Gastroesophageal sphincter (tissue), 4 donors: Measurements from ENCODE around the gene SYNC. TPM values are rescaled to one million over a fixed set of nuclear protein-coding genes. Genes with fewer than 3 reads are reported as not detected.
A peak's percentile ranks its signal among the peaks of the same experiment; 100 is the strongest.
"Not testable (repeated sequence)": the region's sequence is repeated elsewhere in the genome, so short reads cannot be mapped to it uniquely, and the experiment has no call there.

Experiments
- ATAC-seq: fragments of 150-250 bp; one replicate; pipeline ENCODE4 v1.9.1; 2016; ENCODE audit warnings: mild to moderate bottlenecking, moderate library complexity
- H3K27ac ChIP-seq, 4 donors: fragments of 200-600 bp; sonication (generic) in 3 of 4; 1 replicate in 3 of 4; 2 replicates in 1 of 4; pipeline ENCODE4 v1.5.1; 2016 to 2019
- H3K27me3 ChIP-seq: fragments of 200-600 bp; sonication (generic); one replicate; pipeline ENCODE4 v1.5.1; 2019
- H3K36me3 ChIP-seq, 2 donors: fragments of 200-600 bp; sonication (generic); one replicate each; pipeline ENCODE4 v1.5.1; 2019; ENCODE audit warnings: control low read depth in 1 of 2
- H3K4me1 ChIP-seq, 3 donors: fragments of 200-600 bp; sonication (generic); 1 replicate in 2 of 3; 2 replicates in 1 of 3; pipeline ENCODE4 v1.5.1; 2016 to 2019; ENCODE audit warnings: control low read depth in 2 of 3
- H3K4me3 ChIP-seq, 2 donors: fragments of 200-600 bp; sonication (generic); one replicate each; pipeline ENCODE4 v1.5.1; 2019; ENCODE audit warnings: mild to moderate bottlenecking in 1 of 2, moderate library complexity in 1 of 2
- H3K9me3 ChIP-seq, 3 donors: fragments of 200-600 bp; sonication (generic); one replicate each; pipeline ENCODE4 v1.5.1; 2017 to 2019; ENCODE audit warnings: control low read depth in 2 of 3
- CTCF ChIP-seq, 4 experiments: fragments of 200-600 bp in 2 of 4; fragments of 450-650 bp in 2 of 4; sonication (generic) in 1 of 4; IDR thresholded peaks; one replicate each; pipeline ENCODE4 v1.5.1; 2017 to 2019; ENCODE audit warnings: antibody characterized with exemption in 4 of 4, mild to moderate bottlenecking in 2 of 4, moderate library complexity in 2 of 4
- EP300 ChIP-seq: sonication (generic); formaldehyde crosslinking; IDR thresholded peaks from one replicate; pipeline ENCODE4 v1.6.1; 2017; ENCODE audit warnings: antibody characterized with exemption, mild to moderate bottlenecking
- POLR2A ChIP-seq, 2 donors: fragments of 450-650 bp; IDR thresholded peaks; one replicate each; pipeline ENCODE4 v1.6.1; 2017; ENCODE audit warnings: antibody characterized with exemption in 2 of 2, mild to moderate bottlenecking in 2 of 2, moderate library complexity in 1 of 2
- POLR2AphosphoS5 ChIP-seq: sonication (generic); formaldehyde crosslinking; IDR thresholded peaks from one replicate; pipeline ENCODE4 v1.6.1; 2017; ENCODE audit warnings: antibody characterized with exemption
- WGBS, 2 donors: methylation state at CpG; one replicate each; pipeline ENCODE4 v1.1.5; 2018; ENCODE audit warnings: low coverage in 1 of 2; 5-methylcytosine and 5-hydroxymethylcytosine counted together
- total RNA-seq, 4 donors: library from RNA; depleted of rRNA; stranded (reverse); fragments of >200 nt; gene quantifications; one replicate each; pipeline ENCODE4 v1.1.0, GENCODE V29; 2016

SYNC gene
- total RNA-seq, 4 donors from 2014 or later: 132 to 265 (median 167) TPM

- TF ChIP-seq EP300 (no peak), POLR2A (IDR thresholded peaks at IDR 0.05) (no peak), POLR2AphosphoS5 (no peak)
- H3K27me3 ChIP-seq: no peaks in the 10 kb centered on the region
- H3K27ac ChIP-seq: peak overlapping the region in 1 of 4 donors; percentile 0
- WGBS, 2 donors: 19 to 27% methylated on average over 2 to 3 of the region's 3 CpGs
- ATAC-seq: no peak
- no peaks in the 10 kb centered on the region for H3K9me3 ChIP-seq
- peaks cover 5 to 89% of the 10 kb centered on the region in 2 donors for H3K36me3 ChIP-seq
- H3K4me1 ChIP-seq: peaks cover 0 to 28% (median 12%) of the 10 kb centered on the region in 3 donors
- H3K4me3 ChIP-seq: no peak overlapping the region
Measured at GRCh38 chr1:32676945-32677344, 25.6 kb downstream of the SYNC start.

GRCh38 chr1:32668716-32669115, 33.9 kb downstream of the SYNC start:
- not testable (repeated sequence) for H3K4me3 ChIP-seq, H3K27ac ChIP-seq, H3K9me3 ChIP-seq, H3K27me3 ChIP-seq, ATAC-seq
- WGBS, 2 donors: 92 to 100% methylated on average over 2 to 3 of the region's 5 CpGs
- H3K36me3 ChIP-seq: peaks cover 5 to 98% of the 10 kb centered on the region in 2 donors
- peaks cover 0 to 23% (median 0%) of the 10 kb centered on the region in 3 donors for H3K4me1 ChIP-seq

- no peak overlapping the region for H3K4me3 ChIP-seq
- H3K4me1 ChIP-seq: peaks cover 0 to 23% (median 0%) of the 10 kb centered on the region in 3 donors
- no peak for ATAC-seq
- 69 to 87% methylated on average over 7 to 12 of the region's 12 CpGs for WGBS, 2 donors
- TF ChIP-seq POLR2AphosphoS5 (peak; percentile 4), POLR2A (IDR thresholded peaks at IDR 0.05) (no peak), CTCF (IDR thresholded peaks at IDR 0.05) (no peak)
- no peaks in the 10 kb centered on the region for H3K27me3 ChIP-seq
- H3K36me3 ChIP-seq: peaks cover 0 to 98% of the 10 kb centered on the region in 2 donors
- no peaks in the 10 kb centered on the region for H3K9me3 ChIP-seq
- H3K27ac ChIP-seq: no peak overlapping the region
Measured at GRCh38 chr1:32666901-32667566, 35.5 kb downstream of the SYNC start.

- peak; percentile 34 for ATAC-seq
- H3K4me1 ChIP-seq: peaks cover 0 to 23% (median 0%) of the 10 kb centered on the region in 3 donors
- H3K27ac ChIP-seq: peak overlapping the region in 2 of 4 donors; percentile 6 to 36
- no peak overlapping the region for H3K4me3 ChIP-seq
- no peaks in the 10 kb centered on the region for H3K27me3 ChIP-seq
- H3K9me3 ChIP-seq: no peaks in the 10 kb centered on the region
- 46 to 55% methylated on average over 1 of the region's 1 CpG for WGBS, 2 donors
- TF ChIP-seq EP300 (no peak), POLR2AphosphoS5 (peak; percentile 69)
- H3K36me3 ChIP-seq: peaks cover 0 to 98% of the 10 kb centered on the region in 2 donors
Measured at GRCh38 chr1:32665915-32666314, 36.7 kb downstream of the SYNC start.

- no peak overlapping the region for H3K4me3 ChIP-seq
- no peak for TF ChIP-seq POLR2AphosphoS5
- no peak for TF ChIP-seq CTCF (IDR thresholded peaks at IDR 0.05)
- no peak for TF ChIP-seq EP300
- no peak for TF ChIP-seq POLR2A (IDR thresholded peaks at IDR 0.05)
- H3K36me3 ChIP-seq: peaks cover 0 to 98% of the 10 kb centered on the region in 2 donors
- no peaks in the 10 kb centered on the region for H3K27me3 ChIP-seq
- H3K4me1 ChIP-seq: peaks cover 0 to 30% (median 0%) of the 10 kb centered on the region in 3 donors
- WGBS, 2 donors: 88 to 90% methylated on average over 1 of the region's 1 CpG
- no peak overlapping the region for H3K27ac ChIP-seq
- no peak for ATAC-seq
- H3K9me3 ChIP-seq: no peaks in the 10 kb centered on the region
Measured at GRCh38 chr1:32659581-32659980, 43.0 kb downstream of the SYNC start.

GRCh38 chr1:32652244-32652962, 50.2 kb downstream of the SYNC start:
- Histone ChIP-seq H3K4me3 (peak overlapping the region; percentile 68 to 85), H3K27me3 (no peaks in the 10 kb centered on the region), H3K4me1 (peaks cover 0 to 82% (median 19%) of the 10 kb centered on the region in 3 donors), H3K36me3 (peaks cover 0 to 43% of the 10 kb centered on the region in 2 donors), H3K9me3 (no peaks in the 10 kb centered on the region), H3K27ac (peak overlapping the region in 2 of 4 donors; percentile 97 to 99)
- TF ChIP-seq POLR2AphosphoS5 (no peak), CTCF (IDR thresholded peaks at IDR 0.05) (no peak), EP300 (no peak), POLR2A (IDR thresholded peaks at IDR 0.05) (no peak)
- WGBS, 2 donors: 75 to 86% methylated on average over 10 of the region's 16 CpGs
- ATAC-seq: no peak
